ENCODE data around the gene DLX4.

The DLX4 gene

GRCh38 chr17:49990921-49991320, 21.9 kb downstream of the DLX4 start:
- DNase-seq, result no peak

GRCh38 chr17:49991409-49991808, 22.4 kb downstream of the DLX4 start:
- DNase-seq, result no peak

GRCh38 chr17:49992191-49992932, 23.4 kb downstream of the DLX4 start:
- no peak for DNase-seq

- no peak for DNase-seq
Measured at GRCh38 chr17:49992933-49993422, 24.0 kb downstream of the DLX4 start.

GRCh38 chr17:49993423-49994060, 24.6 kb downstream of the DLX4 start:
- peak; percentile 34 for DNase-seq

- peak; percentile 49 for DNase-seq
Measured at GRCh38 chr17:49994085-49995054, 25.4 kb downstream of the DLX4 start.

- peak; percentile 76 for DNase-seq
Measured at GRCh38 chr17:49995055-49995738, 26.2 kb downstream of the DLX4 start, which contains the start of gene DLX3. Gene DLX3 (minus strand): TSS chr17:49995224. CDS start chr17:49994998, 226 bp downstream.

GRCh38 chr17:49996121-49996494, 27.1 kb downstream of the DLX4 start:
- no peak for DNase-seq

GRCh38 chr17:49996495-49997300, 27.7 kb downstream of the DLX4 start:
- DNase-seq, result peak; percentile 31

- DNase-seq, result no peak
Measured at GRCh38 chr17:49997301-49997650, 28.3 kb downstream of the DLX4 start.

- peak; percentile 92 for DNase-seq
Measured at GRCh38 chr17:49997773-49998703, 29.0 kb downstream of the DLX4 start.

- no peak for DNase-seq
Measured at GRCh38 chr17:49998836-49999511, 30.0 kb downstream of the DLX4 start.

GRCh38 chr17:50003911-50004310, 34.9 kb downstream of the DLX4 start:
- DNase-seq, result no peak

GRCh38 chr17:50009282-50009681, 40.3 kb downstream of the DLX4 start:
- DNase-seq, result no peak

GRCh38 chr17:50013079-50013478, 44.1 kb downstream of the DLX4 start:
- DNase-seq, result no peak

GRCh38 chr17:50014471-50015088, 45.6 kb downstream of the DLX4 start:
- DNase-seq, result no peak

- no peak for DNase-seq
Measured at GRCh38 chr17:50015146-50015545, 46.2 kb downstream of the DLX4 start.

GRCh38 chr17:50018909-50019308, 49.9 kb downstream of the DLX4 start:
- DNase-seq, result no peak

- no peak for DNase-seq
Measured at GRCh38 chr17:50020841-50021599, 52.0 kb downstream of the DLX4 start.
